GF-D8 (cell line): ENCODE results near the gene TSSK6.

Source experiments
- DNase-seq: peaks from one replicate; lab custom pipeline; 2025; lab: John Stamatoyannopoulos, UW

TSSK6 gene

GRCh38 chr19:19514881-19515641 lies at the start of gene TSSK6:
TSS of gene TSSK6 (minus strand) at chr19:19515548. CDS start at chr19:19515427, 121 bp downstream.
- no peak for DNase-seq

GRCh38 chr19:19563348-19563848 lies 48.0 kb upstream of the TSSK6 start:
- DNase-seq = no peak

GRCh38 chr19:19562665-19563347 lies 47.5 kb upstream of the TSSK6 start:
- no peak for DNase-seq

- DNase-seq = no peak
Measured at GRCh38 chr19:19561946-19562664, 46.8 kb upstream of the TSSK6 start.

GRCh38 chr19:19559931-19560330 lies 44.6 kb upstream of the TSSK6 start:
- DNase-seq = no peak

- no peak for DNase-seq
Measured at GRCh38 chr19:19558636-19559035, 43.3 kb upstream of the TSSK6 start.

- DNase-seq = no peak
Measured at GRCh38 chr19:19558055-19558454, 42.7 kb upstream of the TSSK6 start.

GRCh38 chr19:19554074-19555023 lies 39.0 kb upstream of the TSSK6 start:
- no peak for DNase-seq

GRCh38 chr19:19553670-19554069 lies 38.3 kb upstream of the TSSK6 start:
- DNase-seq = no peak

GRCh38 chr19:19552798-19553197 lies 37.5 kb upstream of the TSSK6 start:
- DNase-seq = no peak

- DNase-seq = no peak
Measured at GRCh38 chr19:19551853-19552192, 36.5 kb upstream of the TSSK6 start.

- no peak for DNase-seq
Measured at GRCh38 chr19:19550972-19551852, 35.9 kb upstream of the TSSK6 start.

GRCh38 chr19:19550485-19550929 lies 35.2 kb upstream of the TSSK6 start:
- no peak for DNase-seq

GRCh38 chr19:19549804-19550464 lies 34.6 kb upstream of the TSSK6 start:
- no peak for DNase-seq

- no peak for DNase-seq
Measured at GRCh38 chr19:19548915-19549759, 33.8 kb upstream of the TSSK6 start.

- no peak for DNase-seq
Measured at GRCh38 chr19:19547674-19548336, 32.5 kb upstream of the TSSK6 start.

- DNase-seq = no peak
Measured at GRCh38 chr19:19546751-19547162, 31.4 kb upstream of the TSSK6 start.

GRCh38 chr19:19545707-19546106 lies 30.4 kb upstream of the TSSK6 start:
- DNase-seq = no peak
